Panc1 (cell line): ENCODE measurements around the gene MMRN2. TPM values are rescaled to one million over a fixed set of nuclear protein-coding genes. Genes with fewer than 3 reads are reported as not detected.
"Not testable (repeated sequence)": the region's sequence is repeated elsewhere in the genome, so short reads cannot be mapped to it uniquely, and the experiment has no call there.

Experiments used
- ATAC-seq: fragments of 200-7000 bp; cut with Tn5 transposase; 2 replicates; pipeline ENCODE4 v1.9.1; 2020; ENCODE audit warnings: mild to moderate bottlenecking, moderate library complexity
- BruUV-seq: library from RNA; stranded (reverse); fragments of 400-500 nt; replicated peaks from 2 replicates; lab custom pipeline; 2021; lab: Mats Ljungman, UMichigan
- CTCF ChIA-PET: fragments of 300-600 bp; sonication (Branson Sonifier 250); formaldehyde crosslinking; loops from one replicate; lab custom pipeline; 2022; ENCODE audit warnings: antibody characterized with exemption; lab: Charles Lee
- POLR2A ChIA-PET: fragments of 300-600 bp; sonication (Branson Sonifier 250); formaldehyde crosslinking; loops from one replicate; lab custom pipeline; 2022; ENCODE audit warnings: antibody characterized with exemption; lab: Charles Lee
- DNase-seq: peaks from one replicate; pipeline ENCODE4 v3.0.0-alpha.2; 2010; ENCODE audit warnings: low read depth, low spot score
- H3K27ac ChIP-seq: 2 replicates; pipeline ENCODE4 v1.5.1; 2011; ENCODE audit warnings: mild to moderate bottlenecking, low read length, inconsistent platforms
- H3K27me3 ChIP-seq: fragments of 200-500 bp; sonication (Bioruptor generic); 2 replicates; pipeline ENCODE4 v1.6.0; 2014; ENCODE audit warnings: low read length, inconsistent platforms; ENCODE audit not compliant: control insufficient read depth, insufficient read depth
- H3K36me3 ChIP-seq: fragments of 200-500 bp; sonication (Bioruptor generic); 2 replicates; pipeline ENCODE4 v1.5.1; 2014; ENCODE audit warnings: inconsistent platforms, mild to moderate bottlenecking, low read length, moderate library complexity; ENCODE audit not compliant: control insufficient read depth, insufficient read depth
- H3K4me1 ChIP-seq: 2 replicates; pipeline ENCODE4 v1.5.1; 2011; ENCODE audit warnings: inconsistent platforms, mild to moderate bottlenecking, low read length, moderate library complexity; ENCODE audit not compliant: control insufficient read depth, insufficient read depth
- H3K4me3 ChIP-seq, 2 experiments: 2 replicates each; pipeline ENCODE4 v1.5.1; 2011 to 2012; ENCODE audit warnings: low read depth in 2 of 2, low read length in 2 of 2, mild to moderate bottlenecking in 2 of 2, inconsistent platforms in 1 of 2, moderate library complexity in 1 of 2
- H3K9me3 ChIP-seq: fragments of 200-500 bp; sonication (Bioruptor generic); 2 replicates; pipeline ENCODE4 v1.5.1; 2014; ENCODE audit warnings: low read depth, mild to moderate bottlenecking, inconsistent platforms, low read length, moderate library complexity; ENCODE audit not compliant: control insufficient read depth, insufficient read depth
- CTCF ChIP-seq: fragments of 450-650 bp; IDR thresholded peaks from 2 replicates; pipeline ENCODE4 v1.5.1; 2017; ENCODE audit warnings: mild to moderate bottlenecking
- POLR2AphosphoS5 ChIP-seq: IDR thresholded peaks from 2 replicates; pipeline ENCODE4 v1.6.1; 2012; ENCODE audit warnings: mild to moderate bottlenecking, low read depth, low read length, moderate library complexity
- REST ChIP-seq, 2 experiments: IDR thresholded peaks; 2 replicates each; pipeline ENCODE4 v1.6.1; 2011 to 2012; ENCODE audit warnings: low read depth in 2 of 2, control low read depth in 1 of 2, low read length in 1 of 2, mild to moderate bottlenecking in 1 of 2, moderate library complexity in 1 of 2; ENCODE audit not compliant: insufficient read depth in 1 of 2
- SIN3A ChIP-seq: IDR thresholded peaks from 2 replicates; pipeline ENCODE4 v1.6.1; 2012; ENCODE audit warnings: low read depth, mild to moderate bottlenecking, low read length, moderate library complexity, borderline replicate concordance; ENCODE audit not compliant: insufficient read depth
- TCF7L2 ChIP-seq: IDR thresholded peaks from 2 replicates; pipeline ENCODE4 v1.6.1; 2011; ENCODE audit warnings: mild to moderate bottlenecking, low read depth, low read length, inconsistent platforms
- in situ Hi-C: cut with HindIII; loops from 2 replicates; pipeline ENCODE4 v1.10.0; 2016; ENCODE audit warnings: low sequenced_read_pairs, low pct_unique_long_range_greater_than_20kb
- intact Hi-C: fragments of 100-400 bp; cut with micrococcal nuclease; formaldehyde crosslinking; loops from one replicate; pipeline ENCODE4 v1.10.0; 2022; ENCODE audit not compliant: unreplicated experiment
- total RNA-seq: library from RNA; stranded (reverse); gene quantifications from one replicate; pipeline ENCODE4 v1.2.1, GENCODE V29; 2021; ENCODE audit not compliant: unreplicated experiment

Gene MMRN2
- total RNA-seq, 1 experiment from 2014 or later: 1.0 TPM

- DNase-seq: no peak
- no peak overlapping the region for H3K4me3 ChIP-seq
- H3K36me3 ChIP-seq: no peaks in the 10 kb centered on the region
- ChIA-PET CTCF (interaction anchor here (0.5 to 0.6 kb wide), 3 partner anchors 15 to 111 kb away, joined by 4 to 9 read pairs (median 5); no protein-coding TSS in a partner anchor), POLR2A (no interaction called here)
- TF ChIP-seq REST (IDR thresholded peaks at IDR 0.05; ENCODE audit: insufficient read depth in 1 of 2, low read depth in 2 of 2, low read length in 1 of 2): no peak
- no peak for TF ChIP-seq POLR2AphosphoS5
- TF ChIP-seq TCF7L2: no peak
- no peak for TF ChIP-seq SIN3A
- no peak for TF ChIP-seq CTCF
- BruUV-seq: no TSS peak
- in situ Hi-C loops (no loop called here), intact Hi-C loops (no loop called here)
- H3K4me1 ChIP-seq: peaks cover 43% of the 10 kb centered on the region
- no peaks in the 10 kb centered on the region for H3K9me3 ChIP-seq
- peak overlapping the region; percentile 25; the same call in 1 of the 2 replicates for H3K27ac ChIP-seq
- ATAC-seq: peak; percentile 18
- H3K27me3 ChIP-seq: no peaks in the 10 kb centered on the region
These were observed 3.4 kb downstream of the MMRN2 start for GRCh38 chr10:86953747-86954680.

- ATAC-seq, intact Hi-C loops, in situ Hi-C loops, H3K9me3 ChIP-seq, H3K27ac ChIP-seq, H3K36me3 ChIP-seq, DNase-seq, CTCF ChIA-PET, H3K4me3 ChIP-seq, POLR2A ChIA-PET, BruUV-seq, H3K27me3 ChIP-seq: not testable (repeated sequence)
- peaks cover 30% of the 10 kb centered on the region for H3K4me1 ChIP-seq
These were observed 4.7 kb downstream of the MMRN2 start for GRCh38 chr10:86952697-86953096.

- Histone ChIP-seq H3K27me3 (no peaks in the 10 kb centered on the region), H3K9me3 (no peaks in the 10 kb centered on the region), H3K36me3 (no peaks in the 10 kb centered on the region), H3K4me1 (peaks cover 27% of the 10 kb centered on the region), H3K4me3 (no peak overlapping the region), H3K27ac (no peak overlapping the region)
- POLR2A ChIA-PET: no interaction called here
- no peak for TF ChIP-seq SIN3A
- TF ChIP-seq TCF7L2: no peak
- no peak for TF ChIP-seq CTCF
- no peak for TF ChIP-seq POLR2AphosphoS5
- TF ChIP-seq REST (IDR thresholded peaks at IDR 0.05; ENCODE audit: insufficient read depth in 1 of 2, low read depth in 2 of 2, low read length in 1 of 2): no peak
- intact Hi-C loops (no loop called here), in situ Hi-C loops (no loop called here)
- BruUV-seq: no TSS peak
- ATAC-seq (no peak), DNase-seq (no peak)
- CTCF ChIA-PET: no interaction called here
These were observed 5.3 kb downstream of the MMRN2 start for GRCh38 chr10:86952106-86952505.
